Bronchial epithelial cell (primary cell): ENCODE results near the gene AUTS2. TPM values are rescaled to one million over a fixed set of nuclear protein-coding genes. Genes with fewer than 3 reads are reported as not detected.

ENCODE experiments used
- DNase-seq: peaks from one replicate; pipeline ENCODE4 v3.0.0-alpha.2; 2010; ENCODE audit warnings: low read depth
- FAIRE-seq: peaks from 2 replicates; lab custom pipeline; 2011; peaks lifted over from hg19 to GRCh38; lab: Jason Lieb, UNC
- H3K27me3 ChIP-seq: 2 replicates; pipeline ENCODE4 v1.5.1; 2011; ENCODE audit warnings: low read length; ENCODE audit not compliant: control insufficient read depth, insufficient read depth
- H3K36me3 ChIP-seq: 2 replicates; pipeline ENCODE4 v1.5.1; 2011; ENCODE audit warnings: low read length; ENCODE audit not compliant: control insufficient read depth, insufficient read depth
- H3K4me3 ChIP-seq: 2 replicates; pipeline ENCODE4 v1.5.1; 2011; ENCODE audit warnings: mild to moderate bottlenecking, low read depth, low read length, control low read depth
- CTCF ChIP-seq: IDR thresholded peaks from 2 replicates; pipeline ENCODE4 v1.5.1; 2011; ENCODE audit warnings: mild to moderate bottlenecking, moderate library complexity, low read length, control low read depth, inconsistent platforms; ENCODE audit not compliant: insufficient read depth, severe bottlenecking
- total RNA-seq: library from RNA; depleted of rRNA; stranded (reverse); fragments of >200 nt; gene quantifications from 2 replicates; pipeline ENCODE4 v1.2.1, GENCODE V29; 2014

Gene AUTS2
- total RNA-seq, 1 donor from 2014 or later = 9.5 TPM

GRCh38 chr7:69699931-69700330 is 101.7 kb downstream of the AUTS2 start:
- H3K27me3 ChIP-seq = no peaks in the 10 kb centered on the region
- no peaks in the 10 kb centered on the region for H3K36me3 ChIP-seq
- no peak for FAIRE-seq
- no peak for DNase-seq
- H3K4me3 ChIP-seq = no peak overlapping the region
- TF ChIP-seq CTCF = no peak

GRCh38 chr7:69700331-69700730 is 102.1 kb downstream of the AUTS2 start:
- FAIRE-seq = no peak
- no peak for DNase-seq
- Histone ChIP-seq H3K36me3 (no peaks in the 10 kb centered on the region), H3K4me3 (no peak overlapping the region), H3K27me3 (no peaks in the 10 kb centered on the region)
- no peak for TF ChIP-seq CTCF

GRCh38 chr7:69701288-69701687 is 103.0 kb downstream of the AUTS2 start:
- no peak overlapping the region for H3K4me3 ChIP-seq
- TF ChIP-seq CTCF = no peak
- no peaks in the 10 kb centered on the region for H3K27me3 ChIP-seq
- DNase-seq (no peak), FAIRE-seq (no peak)
- no peaks in the 10 kb centered on the region for H3K36me3 ChIP-seq

GRCh38 chr7:69702357-69702756 is 104.1 kb downstream of the AUTS2 start:
- FAIRE-seq = no peak
- no peak for TF ChIP-seq CTCF
- no peak overlapping the region for H3K4me3 ChIP-seq
- DNase-seq = no peak
- H3K27me3 ChIP-seq = no peaks in the 10 kb centered on the region
- H3K36me3 ChIP-seq = no peaks in the 10 kb centered on the region

GRCh38 chr7:69703099-69703498 is 104.8 kb downstream of the AUTS2 start:
- no peak for TF ChIP-seq CTCF
- no peak for DNase-seq
- Histone ChIP-seq H3K27me3 (no peaks in the 10 kb centered on the region), H3K36me3 (no peaks in the 10 kb centered on the region), H3K4me3 (no peak overlapping the region)
- no peak for FAIRE-seq

DNA sequence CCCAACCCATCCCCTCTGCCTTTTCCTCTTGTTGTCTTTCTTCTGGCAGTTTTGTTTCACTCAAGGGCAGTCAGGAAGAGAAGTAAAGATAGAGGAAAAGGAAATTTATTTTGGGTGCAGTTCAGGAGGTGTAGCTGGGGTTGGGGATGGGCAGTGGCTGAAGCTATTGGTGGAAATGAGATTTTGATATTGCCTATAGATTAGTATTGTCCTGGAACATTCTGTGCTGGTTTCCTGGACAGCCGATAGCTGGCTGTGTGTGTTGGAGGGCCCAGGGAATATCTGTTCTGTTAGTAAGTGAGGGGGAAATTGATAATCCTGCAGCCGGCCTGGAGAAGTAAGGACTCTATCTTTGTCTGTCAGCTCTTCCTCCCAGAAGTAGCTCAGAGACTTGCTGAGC is 107.8 kb downstream of the AUTS2 start:
- DNase-seq = no peak
- no peak for FAIRE-seq
- no peak for TF ChIP-seq CTCF
- H3K27me3 ChIP-seq = no peaks in the 10 kb centered on the region
- no peaks in the 10 kb centered on the region for H3K36me3 ChIP-seq
- H3K4me3 ChIP-seq = no peak overlapping the region
